Fibroblast of villous mesenchyme (primary cell): ENCODE data around the gene SPDEF. TPM values are rescaled to one million over a fixed set of nuclear protein-coding genes. Genes with fewer than 3 reads are reported as not detected.

Experiments
- DNase-seq: peaks from one replicate; pipeline ENCODE4 v3.0.0-alpha.2; 2010; ENCODE audit warnings: low read depth
- H3K4me3 ChIP-seq: 2 replicates; pipeline ENCODE4 v1.5.1; 2011; ENCODE audit warnings: low read depth, mild to moderate bottlenecking, low read length
- CTCF ChIP-seq: IDR thresholded peaks from 2 replicates; pipeline ENCODE4 v1.5.1; 2012; ENCODE audit warnings: low read depth, mild to moderate bottlenecking, low read length; ENCODE audit not compliant: insufficient read depth
- total RNA-seq: library from RNA; depleted of rRNA; stranded (reverse); fragments of >200 nt; gene quantifications from 2 replicates; pipeline ENCODE4 v1.2.3, GENCODE V29; 2012

Gene SPDEF
- total RNA-seq, 1 donor, result under 0.01 TPM

GRCh38 chr6:34516391-34517324 lies 39.5 kb downstream of the SPDEF start:
- TF ChIP-seq CTCF, result no peak
- DNase-seq, result no peak

GRCh38 chr6:34515473-34516387 lies 40.4 kb downstream of the SPDEF start:
- no peak overlapping the region for H3K4me3 ChIP-seq
- DNase-seq, result no peak
- TF ChIP-seq CTCF, result no peak

More at GRCh38 chr6:34516391-34517324, 39.5 kb downstream of the SPDEF start:
- H3K4me3 ChIP-seq, result no peak overlapping the region

- DNase-seq, result peak; percentile 44
- no peak overlapping the region for H3K4me3 ChIP-seq
- no peak for TF ChIP-seq CTCF
Measured at GRCh38 chr6:34514593-34515472, 41.3 kb downstream of the SPDEF start.

GRCh38 chr6:34514112-34514511 lies 42.0 kb downstream of the SPDEF start:
- no peak for TF ChIP-seq CTCF
- no peak overlapping the region for H3K4me3 ChIP-seq
- DNase-seq, result no peak

- no peak for TF ChIP-seq CTCF
- DNase-seq, result no peak
Measured at GRCh38 chr6:34513646-34514045, 42.5 kb downstream of the SPDEF start.

GRCh38 chr6:34512738-34513115 lies 43.4 kb downstream of the SPDEF start:
- H3K4me3 ChIP-seq, result no peak overlapping the region
- no peak for TF ChIP-seq CTCF
- DNase-seq, result no peak

More at GRCh38 chr6:34513646-34514045, 42.5 kb downstream of the SPDEF start:
- no peak overlapping the region for H3K4me3 ChIP-seq
